Right lobe of liver (tissue), 4 donors: ENCODE measurements around the gene UBA3.

Source experiments
- CTCF ChIP-seq, 4 donors: fragments of 200-600 bp in 3 of 4; fragments of 450-650 bp in 1 of 4; IDR thresholded peaks; one replicate each; pipeline versions ENCODE4 v1.5.1 to v1.8.0; 2016 to 2022; ENCODE audit warnings: antibody characterized with exemption in 4 of 4, mild to moderate bottlenecking in 2 of 4
- POLR2A ChIP-seq: fragments of 450-650 bp; IDR thresholded peaks from one replicate; pipeline ENCODE4 v1.6.1; 2017; ENCODE audit warnings: antibody characterized with exemption, mild to moderate bottlenecking
- donor health status: DM: no; HTN: no; CAD: no.
- donor health status: DM: no; HTN: no; CAD: no.
- donor health status: DM: no; HTN: yes; CAD: no.

- TF ChIP-seq CTCF (IDR thresholded peaks at IDR 0.05) (no peak), POLR2A (no peak)
These were observed 23.0 kb upstream of the UBA3 start for GRCh38 chr3:69103123-69103522.
